ENCODE measurements around the gene SCAPER.

DNA sequence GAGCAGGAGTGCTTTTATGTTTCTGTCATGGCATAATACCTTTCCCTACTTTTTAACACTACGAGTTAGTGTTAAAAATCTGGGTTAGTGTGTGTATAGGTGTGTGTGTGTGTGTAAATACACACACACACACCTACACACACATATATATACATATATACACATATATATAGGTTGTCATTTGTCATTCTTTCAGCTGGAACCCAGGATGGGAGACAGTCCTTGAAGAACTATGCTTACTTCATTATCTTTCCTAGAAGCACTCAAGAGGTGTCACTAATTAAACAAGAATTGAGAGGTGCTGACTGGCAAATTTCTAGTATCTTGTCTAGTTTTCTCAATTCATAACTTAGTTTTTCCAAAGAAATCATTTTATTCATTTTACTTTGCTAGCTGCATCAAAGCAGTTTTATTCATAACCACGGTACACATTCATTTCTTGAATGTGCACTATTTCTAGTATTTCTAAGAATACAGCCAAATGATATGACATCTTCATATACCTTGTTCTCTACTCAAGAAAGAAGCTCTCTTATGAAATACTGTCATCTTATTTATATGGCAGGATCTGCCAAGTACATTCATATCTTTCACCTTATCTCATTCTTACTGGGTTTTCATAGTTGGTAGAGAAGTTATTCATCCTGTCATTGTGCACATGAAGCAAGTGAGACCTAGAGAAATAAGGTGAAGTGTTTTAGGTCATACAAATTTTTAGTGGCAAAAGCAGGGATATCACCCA is 522.0 kb downstream of the SCAPER start:
- TF ChIP-seq, protein P1, sequence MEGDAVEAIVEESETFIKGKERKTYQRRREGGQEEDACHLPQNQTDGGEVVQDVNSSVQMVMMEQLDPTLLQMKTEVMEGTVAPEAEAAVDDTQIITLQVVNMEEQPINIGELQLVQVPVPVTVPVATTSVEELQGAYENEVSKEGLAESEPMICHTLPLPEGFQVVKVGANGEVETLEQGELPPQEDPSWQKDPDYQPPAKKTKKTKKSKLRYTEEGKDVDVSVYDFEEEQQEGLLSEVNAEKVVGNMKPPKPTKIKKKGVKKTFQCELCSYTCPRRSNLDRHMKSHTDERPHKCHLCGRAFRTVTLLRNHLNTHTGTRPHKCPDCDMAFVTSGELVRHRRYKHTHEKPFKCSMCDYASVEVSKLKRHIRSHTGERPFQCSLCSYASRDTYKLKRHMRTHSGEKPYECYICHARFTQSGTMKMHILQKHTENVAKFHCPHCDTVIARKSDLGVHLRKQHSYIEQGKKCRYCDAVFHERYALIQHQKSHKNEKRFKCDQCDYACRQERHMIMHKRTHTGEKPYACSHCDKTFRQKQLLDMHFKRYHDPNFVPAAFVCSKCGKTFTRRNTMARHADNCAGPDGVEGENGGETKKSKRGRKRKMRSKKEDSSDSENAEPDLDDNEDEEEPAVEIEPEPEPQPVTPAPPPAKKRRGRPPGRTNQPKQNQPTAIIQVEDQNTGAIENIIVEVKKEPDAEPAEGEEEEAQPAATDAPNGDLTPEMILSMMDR (IDR thresholded peaks at IDR 0.05) = no peak
- TF ChIP-seq POLR2A (IDR thresholded peaks at IDR 0.05) = no peak
